Astrocyte of the spinal cord (primary cell): Measurements from ENCODE around the gene LIM2.

ENCODE experiments used
- DNase-seq: peaks from one replicate; pipeline ENCODE4 v3.0.0; 2011; ENCODE audit warnings: low read depth, low spot score
- H3K4me3 ChIP-seq: 2 replicates; pipeline ENCODE4 v1.5.1; 2011; ENCODE audit warnings: low read depth, mild to moderate bottlenecking, low read length, moderate library complexity
- CTCF ChIP-seq: IDR thresholded peaks from 2 replicates; pipeline ENCODE4 v1.5.1; 2012; ENCODE audit warnings: low read depth, mild to moderate bottlenecking, low read length, inconsistent platforms
- in situ Hi-C: cut with HindIII; loops from 2 replicates; pipeline ENCODE4 v1.10.0; 2017; ENCODE audit warnings: low sequenced_read_pairs

The LIM2 gene

GRCh38 chr19:51333836-51334460 lies 53.8 kb downstream of the LIM2 start:
- no peak overlapping the region for H3K4me3 ChIP-seq
- in situ Hi-C loops = no loop called here
- no peak for DNase-seq
- no peak for TF ChIP-seq CTCF

- H3K4me3 ChIP-seq = no peak overlapping the region
- no peak for TF ChIP-seq CTCF
- in situ Hi-C loops = no loop called here
- no peak for DNase-seq
These were observed 56.1 kb downstream of the LIM2 start for GRCh38 chr19:51331716-51332115.

GRCh38 chr19:51331193-51331592 lies 56.6 kb downstream of the LIM2 start:
- DNase-seq = no peak
- H3K4me3 ChIP-seq = no peak overlapping the region
- TF ChIP-seq CTCF = no peak
- in situ Hi-C loops = no loop called here

- TF ChIP-seq CTCF = no peak
- no peak for DNase-seq
- in situ Hi-C loops = no loop called here
- H3K4me3 ChIP-seq = no peak overlapping the region
These were observed 57.4 kb downstream of the LIM2 start for GRCh38 chr19:51330366-51330765.
